Skeletal muscle satellite cell (primary cell): Measurements from ENCODE around the gene TMPRSS9.
"Not testable (repeated sequence)": the region's sequence is repeated elsewhere in the genome, so short reads cannot be mapped to it uniquely, and the experiment has no call there.

Experiments used
- H3K27me3 ChIP-seq: 2 replicates; pipeline ENCODE4 v1.7.0; 2013; ENCODE audit warnings: low read length; ENCODE audit not compliant: control insufficient read depth, insufficient read depth
- H3K36me3 ChIP-seq: 2 replicates; pipeline ENCODE4 v1.7.0; 2013; ENCODE audit warnings: mild to moderate bottlenecking, control low read depth, low read length; ENCODE audit not compliant: insufficient read depth
- H3K4me1 ChIP-seq: 2 replicates; pipeline ENCODE4 v1.7.0; 2013; ENCODE audit warnings: low read length; ENCODE audit not compliant: control insufficient read depth, insufficient read depth
- H3K4me2 ChIP-seq: 2 replicates; pipeline ENCODE4 v1.7.0; 2013; ENCODE audit warnings: mild to moderate bottlenecking, low read length
- H3K4me3 ChIP-seq: 2 replicates; pipeline ENCODE4 v1.7.0; 2013; ENCODE audit warnings: low read length
- H3K9ac ChIP-seq: 2 replicates; pipeline ENCODE4 v1.7.0; 2013; ENCODE audit warnings: mild to moderate bottlenecking, low read depth, low read length, moderate library complexity
- H3K9me3 ChIP-seq: replicated peaks from 2 replicates; pipeline ENCODE4 v1.7.0; 2013; ENCODE audit warnings: mild to moderate bottlenecking, control low read depth, low read length

The TMPRSS9 gene

GRCh38 chr19:2411709-2412108 is 51.6 kb downstream of the TMPRSS9 start:
- H3K4me2 ChIP-seq = no peak overlapping the region
- H3K9ac ChIP-seq = no peak overlapping the region
- H3K36me3 ChIP-seq = no peaks in the 10 kb centered on the region
- H3K4me3 ChIP-seq = no peak overlapping the region
- peaks cover 8% of the 10 kb centered on the region for H3K9me3 ChIP-seq
- H3K27me3 ChIP-seq = peaks cover 4% of the 10 kb centered on the region
- H3K4me1 ChIP-seq = no peaks in the 10 kb centered on the region

- Histone ChIP-seq H3K9ac (no peak overlapping the region), H3K4me3 (no peak overlapping the region), H3K9me3 (peaks cover 8% of the 10 kb centered on the region), H3K4me1 (no peaks in the 10 kb centered on the region), H3K27me3 (peaks cover 4% of the 10 kb centered on the region), H3K36me3 (no peaks in the 10 kb centered on the region), H3K4me2 (no peak overlapping the region)
Observed at GRCh38 chr19:2412449-2412848, 52.4 kb downstream of the TMPRSS9 start.

DNA sequence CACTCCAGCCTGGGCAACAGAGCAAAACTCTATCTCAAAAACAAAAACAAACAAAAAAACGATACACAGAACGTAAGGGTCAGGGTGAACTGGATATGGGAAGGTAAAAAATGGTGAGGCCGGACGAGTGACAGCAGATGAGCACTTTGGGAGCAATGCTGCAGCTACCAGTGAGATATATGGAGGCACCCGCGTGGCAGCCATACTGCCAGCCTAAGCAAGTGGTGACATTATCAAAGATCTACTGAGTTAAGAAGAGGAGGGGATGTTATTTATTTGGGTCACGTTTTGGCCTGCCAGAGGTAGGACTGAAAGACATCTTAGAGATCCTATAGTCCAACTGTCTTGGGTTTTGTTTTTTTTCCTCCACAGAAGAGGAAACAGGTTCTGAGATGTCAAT is 53.1 kb downstream of the TMPRSS9 start:
- H3K9me3 ChIP-seq = peaks cover 8% of the 10 kb centered on the region
- H3K4me2 ChIP-seq = no peak overlapping the region
- H3K36me3 ChIP-seq = no peaks in the 10 kb centered on the region
- H3K4me1 ChIP-seq = no peaks in the 10 kb centered on the region
- H3K27me3 ChIP-seq = peaks cover 4% of the 10 kb centered on the region
- H3K4me3 ChIP-seq = no peak overlapping the region
- H3K9ac ChIP-seq = no peak overlapping the region

GRCh38 chr19:2413629-2414028 is 53.6 kb downstream of the TMPRSS9 start:
- no peak overlapping the region for H3K4me2 ChIP-seq
- no peak overlapping the region for H3K4me3 ChIP-seq
- no peaks in the 10 kb centered on the region for H3K27me3 ChIP-seq
- peaks cover 8% of the 10 kb centered on the region for H3K9me3 ChIP-seq
- H3K4me1 ChIP-seq = no peaks in the 10 kb centered on the region
- no peaks in the 10 kb centered on the region for H3K36me3 ChIP-seq
- no peak overlapping the region for H3K9ac ChIP-seq

GRCh38 chr19:2415281-2415972 is 55.4 kb downstream of the TMPRSS9 start:
- Histone ChIP-seq H3K27me3 (no peaks in the 10 kb centered on the region), H3K9ac (no peak overlapping the region), H3K4me1 (no peaks in the 10 kb centered on the region)

DNA sequence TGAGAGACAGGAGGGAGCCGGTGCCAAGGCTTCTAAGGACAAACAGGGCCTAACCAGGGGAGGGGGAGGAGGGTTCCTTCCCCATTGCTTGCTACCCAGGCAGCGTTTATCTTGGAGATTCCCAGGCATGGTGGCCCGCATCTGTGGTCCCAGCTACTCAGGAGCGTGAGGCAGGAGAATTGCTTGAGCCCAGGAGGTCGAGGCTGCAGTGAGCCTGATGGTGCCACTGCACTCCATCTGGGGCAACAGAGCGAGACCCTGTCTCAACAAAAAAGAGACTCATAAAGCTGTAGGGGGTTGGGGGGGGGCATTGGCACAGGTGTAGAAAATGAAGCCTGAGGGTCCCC is 55.9 kb downstream of the TMPRSS9 start:
- Histone ChIP-seq H3K4me3 (no peak overlapping the region), H3K9ac (no peak overlapping the region), H3K27me3 (no peaks in the 10 kb centered on the region), H3K9me3 (no peaks in the 10 kb centered on the region), H3K4me2 (no peak overlapping the region), H3K4me1 (no peaks in the 10 kb centered on the region), H3K36me3 (peaks cover 6% of the 10 kb centered on the region)

More at GRCh38 chr19:2415281-2415972, 55.4 kb downstream of the TMPRSS9 start:
- no peaks in the 10 kb centered on the region for H3K9me3 ChIP-seq
- no peak overlapping the region for H3K4me2 ChIP-seq
- H3K36me3 ChIP-seq = peaks cover 6% of the 10 kb centered on the region
- H3K4me3 ChIP-seq = no peak overlapping the region

GRCh38 chr19:2416321-2417097 is 56.4 kb downstream of the TMPRSS9 start:
- Histone ChIP-seq H3K4me3 (no peak overlapping the region), H3K4me2 (no peak overlapping the region)

GRCh38 chr19:2417436-2417835 is 57.4 kb downstream of the TMPRSS9 start:
- H3K4me3 ChIP-seq, H3K9ac ChIP-seq, H3K4me1 ChIP-seq, H3K36me3 ChIP-seq, H3K9me3 ChIP-seq, H3K4me2 ChIP-seq, H3K27me3 ChIP-seq: not testable (repeated sequence)

More at GRCh38 chr19:2416321-2417097, 56.4 kb downstream of the TMPRSS9 start:
- Histone ChIP-seq H3K9me3 (no peaks in the 10 kb centered on the region), H3K36me3 (peaks cover 6% of the 10 kb centered on the region), H3K9ac (no peak overlapping the region), H3K4me1 (no peaks in the 10 kb centered on the region), H3K27me3 (no peaks in the 10 kb centered on the region)

DNA sequence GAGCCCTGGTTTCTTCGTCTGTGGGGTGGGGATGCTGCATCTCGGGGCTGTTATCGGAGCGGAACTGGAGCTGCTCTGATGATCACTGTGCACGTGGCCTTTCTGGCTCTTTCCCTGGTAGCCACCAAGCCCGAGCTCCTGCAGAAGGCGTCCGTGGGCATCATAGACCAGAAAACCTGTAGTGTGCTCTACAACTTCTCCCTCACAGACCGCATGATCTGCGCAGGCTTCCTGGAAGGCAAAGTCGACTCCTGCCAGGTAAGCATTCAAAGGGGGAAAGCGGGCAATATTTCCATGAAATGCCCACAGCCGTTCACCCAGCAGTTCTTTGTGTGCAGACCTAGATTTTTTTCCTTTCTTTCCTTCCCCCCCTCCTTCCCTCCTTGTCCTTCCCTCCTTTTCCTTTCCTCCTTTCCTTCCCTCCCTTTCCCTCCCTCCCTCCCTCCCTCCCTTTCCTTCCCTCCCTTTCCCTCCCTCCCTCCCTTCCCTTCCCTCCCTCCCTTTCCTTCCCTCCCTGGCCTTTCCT is 57.9 kb downstream of the TMPRSS9 start:
- Histone ChIP-seq H3K36me3 (peaks cover 6% of the 10 kb centered on the region), H3K9me3 (no peaks in the 10 kb centered on the region), H3K9ac (no peak overlapping the region), H3K4me3 (no peak overlapping the region), H3K27me3 (no peaks in the 10 kb centered on the region), H3K4me1 (no peaks in the 10 kb centered on the region), H3K4me2 (no peak overlapping the region)

- H3K27me3 ChIP-seq = no peaks in the 10 kb centered on the region
- no peak overlapping the region for H3K4me2 ChIP-seq
- peaks cover 13% of the 10 kb centered on the region for H3K36me3 ChIP-seq
- no peak overlapping the region for H3K9ac ChIP-seq
- H3K9me3 ChIP-seq = no peaks in the 10 kb centered on the region
- peaks cover 3% of the 10 kb centered on the region for H3K4me1 ChIP-seq
- H3K4me3 ChIP-seq = no peak overlapping the region
Observed at GRCh38 chr19:2419754-2420153, 59.7 kb downstream of the TMPRSS9 start.

GRCh38 chr19:2420490-2420889 is 60.4 kb downstream of the TMPRSS9 start:
- Histone ChIP-seq H3K27me3 (no peaks in the 10 kb centered on the region), H3K4me2 (no peak overlapping the region), H3K4me1 (peaks cover 9% of the 10 kb centered on the region), H3K9me3 (no peaks in the 10 kb centered on the region), H3K36me3 (peaks cover 13% of the 10 kb centered on the region), H3K4me3 (no peak overlapping the region), H3K9ac (no peak overlapping the region)
